Colonic mucosa (tissue), 4 donors: ENCODE measurements around the gene GALNT17. TPM values are rescaled to one million over a fixed set of nuclear protein-coding genes. Genes with fewer than 3 reads are reported as not detected.

Experiments used
- DNase-seq: peaks from one replicate; pipeline ENCODE4 v3.0.0-alpha.2; 2020
- H3K27ac ChIP-seq: fragments of 200-600 bp; one replicate; pipeline ENCODE4 v1.8.0; 2021
- H3K27me3 ChIP-seq: fragments of 200-600 bp; one replicate; pipeline ENCODE4 v1.8.0; 2021
- H3K36me3 ChIP-seq: fragments of 200-600 bp; one replicate; pipeline ENCODE4 v1.8.0; 2021
- H3K4me1 ChIP-seq: fragments of 200-600 bp; one replicate; pipeline ENCODE4 v1.8.0; 2021; ENCODE audit warnings: mild to moderate bottlenecking
- H3K4me3 ChIP-seq: fragments of 200-600 bp; one replicate; pipeline ENCODE4 v1.8.0; 2021
- H3K9ac ChIP-seq, 2 donors: one replicate each; pipeline ENCODE4 v1.7.0; 2013; ENCODE audit warnings: control low read depth in 2 of 2, low read depth in 2 of 2, low read length in 2 of 2
- H3K9me3 ChIP-seq: fragments of 200-600 bp; one replicate; pipeline ENCODE4 v1.8.0; 2021
- intact Hi-C: fragments of 100-400 bp; cut with DNase I; formaldehyde crosslinking; loops from one replicate; pipeline ENCODE4 v1.14.1; 2022
- total RNA-seq, 2 donors: library from RNA; stranded (reverse); fragmentation: NEBNext Ultra II Directional in 1 of 2; extraction: Animal tissue kit (Norgen Biotek cat#: 25700) in 1 of 2; gene quantifications; one replicate each; pipeline ENCODE4 v1.2.1, GENCODE V29; 2021
- TF ChIP-seq, protein P1 (sequence below): fragments of 200-600 bp; IDR thresholded peaks from one replicate; pipeline ENCODE4 v1.8.0; 2022; ENCODE audit warnings: antibody characterized with exemption, mild to moderate bottlenecking
- donor health status: healthy.
- donor health status: DM: no; HTN: no; CAD: no.
- donor health status: DM: no; HTN: no; CAD: no.

GALNT17 gene
- total RNA-seq, 2 donors from 2014 or later = 0.37 to 1.3 TPM

DNA sequence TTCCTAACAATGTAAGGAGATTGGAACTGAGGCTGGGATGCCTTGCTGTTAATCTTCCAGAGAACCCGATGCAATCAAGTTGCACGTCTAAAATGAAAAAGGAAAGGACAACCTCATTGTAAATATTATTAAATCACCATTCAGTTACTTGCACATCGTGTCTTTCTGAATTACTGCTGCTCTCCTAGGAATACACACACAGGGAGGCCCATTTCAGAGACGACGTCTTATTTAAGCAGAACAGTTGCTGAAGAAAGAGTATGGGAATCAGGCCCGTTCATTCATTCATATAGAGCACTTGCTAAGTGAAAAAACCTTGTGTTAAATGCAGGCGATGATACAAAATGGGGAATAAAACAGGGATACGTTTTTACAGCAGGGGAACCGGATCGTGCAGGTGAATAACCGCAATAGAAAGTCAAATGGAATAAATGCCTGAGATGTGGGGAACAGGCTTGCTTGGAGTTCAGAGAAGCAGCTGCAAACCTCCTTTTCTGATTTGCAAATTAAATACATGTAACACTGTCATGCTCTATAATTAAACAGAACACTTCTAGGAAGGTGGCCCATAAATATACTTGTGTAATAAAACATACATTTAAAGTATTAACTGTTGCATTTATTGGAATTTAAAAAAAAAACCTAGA lies 409.9 kb downstream of the GALNT17 start:
- no peak overlapping the region for H3K27ac ChIP-seq
- H3K4me1 ChIP-seq = no peaks in the 10 kb centered on the region
- H3K36me3 ChIP-seq = no peaks in the 10 kb centered on the region
- no peak for DNase-seq
- H3K4me3 ChIP-seq = no peak overlapping the region
- intact Hi-C loops = no loop called here
- TF ChIP-seq, protein P1, sequence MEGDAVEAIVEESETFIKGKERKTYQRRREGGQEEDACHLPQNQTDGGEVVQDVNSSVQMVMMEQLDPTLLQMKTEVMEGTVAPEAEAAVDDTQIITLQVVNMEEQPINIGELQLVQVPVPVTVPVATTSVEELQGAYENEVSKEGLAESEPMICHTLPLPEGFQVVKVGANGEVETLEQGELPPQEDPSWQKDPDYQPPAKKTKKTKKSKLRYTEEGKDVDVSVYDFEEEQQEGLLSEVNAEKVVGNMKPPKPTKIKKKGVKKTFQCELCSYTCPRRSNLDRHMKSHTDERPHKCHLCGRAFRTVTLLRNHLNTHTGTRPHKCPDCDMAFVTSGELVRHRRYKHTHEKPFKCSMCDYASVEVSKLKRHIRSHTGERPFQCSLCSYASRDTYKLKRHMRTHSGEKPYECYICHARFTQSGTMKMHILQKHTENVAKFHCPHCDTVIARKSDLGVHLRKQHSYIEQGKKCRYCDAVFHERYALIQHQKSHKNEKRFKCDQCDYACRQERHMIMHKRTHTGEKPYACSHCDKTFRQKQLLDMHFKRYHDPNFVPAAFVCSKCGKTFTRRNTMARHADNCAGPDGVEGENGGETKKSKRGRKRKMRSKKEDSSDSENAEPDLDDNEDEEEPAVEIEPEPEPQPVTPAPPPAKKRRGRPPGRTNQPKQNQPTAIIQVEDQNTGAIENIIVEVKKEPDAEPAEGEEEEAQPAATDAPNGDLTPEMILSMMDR = no peak
- no peak overlapping the region for H3K9ac ChIP-seq
- H3K9me3 ChIP-seq = no peaks in the 10 kb centered on the region
- no peaks in the 10 kb centered on the region for H3K27me3 ChIP-seq

DNA sequence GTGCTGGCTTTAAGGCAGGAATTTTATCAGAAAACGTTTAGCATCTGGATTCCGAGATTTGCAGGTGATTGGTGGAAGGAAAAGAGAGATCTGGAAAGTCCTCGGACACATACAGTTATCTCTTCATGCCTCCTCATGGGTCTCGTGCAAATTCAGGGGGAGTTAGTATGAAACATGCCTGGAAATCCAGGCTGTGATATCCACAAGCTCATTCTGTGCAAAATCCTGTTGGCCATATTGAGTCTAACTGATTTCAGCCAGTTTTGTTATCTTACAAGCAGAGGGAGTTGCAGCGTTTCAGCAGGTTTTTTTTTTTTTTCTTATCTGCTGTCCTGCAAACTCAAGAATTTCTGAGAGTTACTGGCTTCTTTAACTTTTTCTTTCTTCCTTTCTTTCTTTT lies 411.5 kb downstream of the GALNT17 start:
- Histone ChIP-seq H3K9ac (no peak overlapping the region), H3K4me1 (no peaks in the 10 kb centered on the region), H3K9me3 (no peaks in the 10 kb centered on the region), H3K27ac (no peak overlapping the region), H3K27me3 (no peaks in the 10 kb centered on the region), H3K4me3 (no peak overlapping the region), H3K36me3 (no peaks in the 10 kb centered on the region)
- DNase-seq = no peak
- TF ChIP-seq, protein P1 = no peak
- intact Hi-C loops = no loop called here

DNA sequence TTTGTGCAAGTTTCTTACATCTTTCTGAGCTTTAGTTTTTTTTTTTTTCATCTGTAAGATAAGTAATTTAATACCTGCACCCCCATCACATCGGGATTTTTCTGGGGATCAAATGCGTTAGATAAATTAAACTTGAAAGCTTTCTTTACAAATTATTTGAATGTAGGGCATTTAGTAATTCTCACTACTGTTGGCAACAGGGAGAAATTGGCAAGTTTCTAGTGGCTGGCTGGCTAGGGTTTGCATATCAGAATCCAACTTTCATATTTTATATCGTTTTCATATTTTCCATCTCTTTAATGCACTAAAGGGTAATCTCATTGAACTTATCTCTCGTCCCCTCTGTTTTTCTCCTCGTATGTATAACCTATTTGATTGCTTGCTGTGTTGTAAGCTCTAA lies 412.9 kb downstream of the GALNT17 start:
- H3K9ac ChIP-seq = no peak overlapping the region
- no peaks in the 10 kb centered on the region for H3K36me3 ChIP-seq
- TF ChIP-seq, protein P1 = no peak
- intact Hi-C loops = no loop called here
- H3K9me3 ChIP-seq = no peaks in the 10 kb centered on the region
- no peak for DNase-seq
- H3K4me3 ChIP-seq = no peak overlapping the region
- H3K4me1 ChIP-seq = no peaks in the 10 kb centered on the region
- H3K27me3 ChIP-seq = no peaks in the 10 kb centered on the region
- H3K27ac ChIP-seq = no peak overlapping the region

DNA sequence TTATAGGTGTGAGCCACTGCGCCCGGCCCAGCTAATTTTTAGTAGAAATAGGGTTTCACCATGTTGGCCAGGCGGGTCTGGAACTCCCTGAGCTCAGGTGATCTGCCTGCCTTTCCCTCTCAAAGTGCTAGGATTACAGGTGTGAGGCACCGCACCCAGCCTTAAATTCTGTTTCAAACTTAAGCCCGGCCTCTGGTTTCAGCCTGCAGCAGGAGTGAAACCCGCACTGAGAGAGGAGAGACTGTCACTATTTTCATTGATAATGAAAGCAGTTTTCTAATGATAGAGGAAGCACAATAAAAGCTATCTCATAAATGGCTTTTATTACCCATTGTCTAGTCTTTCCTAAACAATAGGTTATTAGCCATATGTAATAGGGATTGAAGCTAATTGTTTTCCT lies 415.5 kb downstream of the GALNT17 start:
- Histone ChIP-seq H3K4me3 (no peak overlapping the region), H3K4me1 (no peaks in the 10 kb centered on the region), H3K27me3 (no peaks in the 10 kb centered on the region), H3K9ac (no peak overlapping the region), H3K9me3 (no peaks in the 10 kb centered on the region), H3K27ac (no peak overlapping the region), H3K36me3 (no peaks in the 10 kb centered on the region)
- TF ChIP-seq, protein P1 = no peak
- intact Hi-C loops = no loop called here
- no peak for DNase-seq

DNA sequence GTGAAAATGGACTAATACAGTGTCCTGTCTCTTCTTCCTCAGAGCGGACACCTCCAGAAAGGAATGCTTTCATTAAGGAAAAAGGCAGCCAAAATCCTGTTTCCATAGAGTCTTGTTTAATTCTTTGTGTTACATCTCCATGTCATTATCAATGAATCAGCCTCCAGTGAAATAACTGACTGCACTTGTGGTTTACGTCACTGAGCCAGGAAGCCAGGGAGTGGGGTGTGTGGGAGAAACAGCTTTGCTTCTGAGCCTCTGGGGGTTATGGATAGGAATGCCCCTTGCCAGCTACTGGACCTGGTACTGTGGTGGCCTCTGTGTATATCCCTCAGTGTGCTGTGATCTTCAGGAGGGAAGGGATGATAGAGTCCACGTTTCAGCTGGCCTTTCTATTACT lies 416.8 kb downstream of the GALNT17 start:
- Histone ChIP-seq H3K4me3 (no peak overlapping the region), H3K27me3 (no peaks in the 10 kb centered on the region), H3K9me3 (no peaks in the 10 kb centered on the region), H3K36me3 (no peaks in the 10 kb centered on the region), H3K9ac (no peak overlapping the region), H3K4me1 (no peaks in the 10 kb centered on the region), H3K27ac (no peak overlapping the region)
- no peak for DNase-seq
- TF ChIP-seq, protein P1 = no peak
- intact Hi-C loops = no loop called here
